Stromal cell of bone marrow (primary cell): ENCODE data around the gene CD48.
A peak's percentile ranks its signal among the peaks of the same experiment; 100 is the strongest.
"Not testable (repeated sequence)": the region's sequence is repeated elsewhere in the genome, so short reads cannot be mapped to it uniquely, and the experiment has no call there.

Experiments
- DNase-seq: peaks from one replicate; pipeline ENCODE4 v3.0.0-alpha.2; 2012; ENCODE audit warnings: low read depth

The CD48 gene

DNA sequence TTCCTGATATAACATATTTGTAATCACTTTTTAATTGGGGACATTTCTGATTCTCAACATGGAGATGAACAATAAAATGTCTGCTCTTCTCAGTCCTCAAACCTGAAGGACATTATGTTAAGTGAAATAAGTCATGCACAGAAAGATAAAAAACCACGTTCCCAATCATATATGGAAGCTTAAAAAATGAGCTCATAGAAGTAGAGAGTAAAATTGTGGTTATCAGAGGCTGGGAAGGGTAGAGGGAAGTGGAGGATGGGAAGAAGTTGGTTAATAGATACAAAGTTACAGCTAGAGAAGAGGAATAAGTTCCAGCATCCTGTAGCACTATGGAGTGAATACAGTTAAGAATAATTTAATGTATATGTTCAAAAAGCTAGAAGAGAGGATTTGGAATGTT is 1.5 kb upstream of the CD48 start:
- no peak for DNase-seq

GRCh38 chr1:160712525-160713080 is 981 bp upstream of the CD48 start:
- DNase-seq = not testable (repeated sequence)

GRCh38 chr1:160711276-160711601 is 383 bp downstream of the CD48 start:
- DNase-seq = no peak

DNA sequence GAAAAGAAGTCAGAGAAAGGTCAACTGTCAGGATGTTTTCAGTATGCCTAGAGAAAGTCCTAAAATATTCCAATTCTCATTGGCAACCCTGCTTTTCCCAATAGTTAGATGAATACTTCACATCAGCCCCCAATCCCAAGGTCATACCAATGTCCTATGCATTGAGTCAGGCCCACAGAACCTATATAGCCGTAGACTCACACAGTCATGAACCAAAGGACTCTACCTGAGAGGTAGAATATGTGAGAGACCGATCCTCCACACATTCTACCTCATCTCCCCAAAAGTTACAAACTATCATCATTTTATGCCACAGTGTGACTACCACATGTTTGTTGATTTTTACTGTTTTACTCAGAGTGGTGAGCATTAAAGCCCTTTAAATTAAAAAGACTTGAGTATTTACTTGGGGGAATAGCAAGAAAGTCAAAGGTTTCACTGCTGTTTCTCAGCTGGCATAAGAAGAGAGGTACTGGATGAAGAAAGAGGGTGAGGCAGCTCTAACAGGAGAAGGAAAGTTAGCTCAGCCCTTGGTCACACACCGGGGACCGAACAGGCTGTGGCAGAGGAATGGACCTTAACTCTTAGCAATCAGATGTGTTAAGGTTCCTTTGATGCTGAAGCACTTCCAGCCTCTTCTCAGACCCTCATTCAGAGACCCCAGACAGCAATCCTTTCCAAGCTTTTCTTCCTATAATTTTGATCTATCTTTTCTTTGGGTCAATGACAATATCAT is 937 bp downstream of the CD48 start:
- DNase-seq = no peak

DNA sequence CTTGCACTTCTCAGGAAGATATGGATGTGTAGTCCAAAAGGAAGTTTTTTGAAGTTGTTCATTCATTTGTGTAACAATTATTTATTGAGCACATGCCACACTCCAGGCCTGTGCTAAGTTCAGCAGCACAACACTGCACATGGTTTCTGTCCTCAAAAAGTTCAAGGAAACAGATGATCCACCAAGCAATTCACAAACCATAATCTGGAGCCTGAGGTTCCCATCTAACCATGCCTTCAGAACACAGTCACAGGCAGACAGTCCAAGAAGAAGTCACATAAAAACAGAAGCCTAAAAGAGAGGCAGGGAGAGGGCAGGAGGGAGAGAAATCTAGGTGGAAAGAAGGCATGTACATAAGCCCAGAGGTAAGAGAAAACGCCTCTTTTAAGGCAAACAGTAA is 1.9 kb downstream of the CD48 start:
- DNase-seq = no peak

GRCh38 chr1:160708801-160709200 is 2.8 kb downstream of the CD48 start:
- DNase-seq = no peak

DNA sequence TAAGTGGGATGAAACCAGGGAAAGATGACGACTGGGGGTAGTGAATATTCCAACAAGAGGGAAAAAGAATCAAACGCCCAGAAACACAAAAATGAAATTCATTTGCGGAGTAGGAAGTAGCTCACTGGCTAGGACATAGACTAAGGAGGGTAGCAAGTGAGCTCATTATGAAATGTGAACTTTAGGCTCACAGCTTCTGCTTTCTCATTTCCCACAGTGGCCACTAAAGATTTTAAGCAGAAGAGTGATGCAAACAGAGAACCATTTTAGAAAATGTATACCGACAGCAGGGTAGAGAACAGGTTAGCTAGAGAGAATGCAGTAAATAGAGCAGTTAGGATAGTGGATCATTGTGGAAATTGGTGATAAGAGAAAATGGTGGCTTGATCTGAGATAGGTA is 3.5 kb downstream of the CD48 start:
- no peak for DNase-seq

DNA sequence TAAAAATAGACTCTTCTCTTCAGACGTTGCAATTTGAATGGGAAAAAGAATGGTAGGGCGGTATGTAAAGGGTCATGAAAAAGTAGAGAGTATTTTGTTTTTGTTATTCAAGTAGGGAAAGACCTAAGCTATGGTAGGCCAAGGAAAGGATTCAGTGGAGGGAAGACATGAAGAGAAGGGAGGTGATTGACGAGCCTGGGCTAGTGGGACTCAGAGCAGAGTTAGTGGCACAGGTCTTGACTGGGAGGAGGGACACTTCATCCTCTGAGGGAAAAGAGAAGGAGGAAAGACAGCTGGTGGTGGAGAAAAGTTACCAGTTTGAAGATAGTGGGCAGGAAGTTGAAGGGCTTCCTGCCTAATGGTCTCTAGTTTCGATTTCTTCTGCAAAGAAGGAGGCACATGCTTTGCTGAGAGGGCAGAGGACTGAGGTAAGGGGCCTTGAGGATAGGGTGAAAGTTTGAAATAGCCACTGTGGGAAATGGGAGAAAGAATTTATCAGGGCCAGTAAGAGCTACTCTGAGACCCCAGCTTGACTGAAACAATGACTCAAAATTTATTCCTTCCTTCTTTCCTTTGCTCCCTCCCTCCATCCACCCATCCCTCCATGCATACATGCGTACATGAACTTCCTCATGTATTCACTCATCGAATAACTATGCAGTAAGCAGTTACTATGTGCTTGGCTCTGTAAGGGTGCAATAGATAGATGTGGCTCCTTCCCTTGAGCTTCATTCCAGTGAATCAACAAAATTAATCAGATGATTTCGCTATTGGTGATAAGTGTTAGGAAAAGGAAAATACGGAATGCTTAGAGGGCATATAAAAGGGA is 4.2 kb downstream of the CD48 start:
- no peak for DNase-seq

DNA sequence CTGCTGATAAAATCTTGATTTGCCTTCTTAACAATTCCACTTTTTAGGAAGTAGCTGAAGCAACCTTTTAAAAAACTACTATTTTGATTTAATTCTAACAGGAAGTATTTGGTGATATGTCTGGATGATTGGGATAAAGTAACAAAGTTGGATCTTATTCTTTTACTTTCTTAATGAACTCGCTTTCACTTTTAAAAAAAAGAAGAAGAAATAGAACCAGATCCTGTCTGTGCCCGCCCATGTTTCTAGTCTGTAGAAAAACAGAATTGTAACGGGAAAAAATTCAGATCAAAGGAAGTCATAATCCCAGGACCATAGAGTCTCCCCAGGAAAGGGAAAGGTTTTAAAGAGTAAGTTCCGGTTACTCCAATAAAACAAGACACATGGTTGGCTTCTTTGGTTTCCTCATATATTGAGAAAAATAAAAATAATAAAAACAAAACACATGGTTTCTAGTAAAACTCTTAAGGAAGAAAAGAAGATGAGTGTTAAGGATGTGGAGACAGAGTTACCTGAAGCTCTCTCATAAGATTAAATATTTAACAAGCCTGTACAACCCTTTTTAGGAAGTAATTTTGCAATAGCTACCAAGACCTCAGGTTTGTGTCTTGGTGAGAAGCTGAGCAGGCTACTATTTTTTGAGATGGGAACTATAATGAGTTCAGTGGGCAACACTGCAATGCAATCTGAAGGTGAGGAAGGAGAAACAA is 4.9 kb downstream of the CD48 start:
- no peak for DNase-seq

DNA sequence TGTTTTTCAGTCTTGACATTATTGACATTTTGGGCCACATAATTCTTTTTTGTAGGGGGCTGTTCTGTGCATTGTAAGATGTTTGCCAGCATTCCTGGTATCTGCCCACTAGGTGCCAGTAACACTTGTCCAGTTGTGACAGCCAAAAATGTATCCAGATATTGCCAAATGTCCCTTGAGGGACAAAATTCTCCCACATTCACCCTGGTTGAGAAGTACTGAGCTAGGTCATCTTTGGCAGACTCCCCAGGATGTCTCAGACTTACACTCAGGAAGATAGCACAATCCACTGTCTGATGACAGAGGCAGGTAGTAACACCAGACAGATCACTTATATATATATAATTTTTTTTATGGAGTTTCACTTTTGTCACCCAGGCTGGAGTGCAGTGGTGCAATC is 5.9 kb downstream of the CD48 start:
- DNase-seq = no peak

DNA sequence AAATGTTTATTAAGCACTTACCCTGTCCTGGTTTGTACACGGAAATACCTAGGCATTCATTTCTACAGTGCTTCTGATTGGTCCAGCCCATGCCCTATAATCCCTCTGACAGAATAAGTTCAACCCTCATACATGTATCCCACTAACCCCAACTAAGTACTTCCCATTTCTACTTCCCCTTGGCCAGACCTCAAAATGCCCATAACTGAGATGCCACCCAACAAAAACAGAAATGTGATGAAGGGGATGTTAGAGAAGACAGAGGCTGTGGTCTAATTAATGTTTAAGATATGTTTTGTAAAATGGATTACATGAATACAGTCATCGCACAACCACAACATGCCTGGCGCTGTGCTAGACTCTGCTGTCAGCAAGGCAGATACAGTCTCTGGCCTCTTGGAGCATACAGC is 6.4 kb downstream of the CD48 start:
- DNase-seq = not testable (repeated sequence)

- DNase-seq = no peak
Measured at GRCh38 chr1:160704250-160704649, 7.4 kb downstream of the CD48 start.

GRCh38 chr1:160702100-160702499 is 9.5 kb downstream of the CD48 start:
- no peak for DNase-seq

- not testable (repeated sequence) for DNase-seq
Measured at GRCh38 chr1:160692390-160692789, 19.2 kb downstream of the CD48 start.

- DNase-seq = no peak
Measured at GRCh38 chr1:160685266-160685665, 26.4 kb downstream of the CD48 start.

GRCh38 chr1:160682983-160683865 is 28.4 kb downstream of the CD48 start:
- DNase-seq = no peak

GRCh38 chr1:160681891-160682140 is 29.8 kb downstream of the CD48 start:
- no peak for DNase-seq

GRCh38 chr1:160681066-160681890 is 30.3 kb downstream of the CD48 start:
- DNase-seq = peak; percentile 11

- DNase-seq = no peak
Measured at GRCh38 chr1:160680399-160680798, 31.2 kb downstream of the CD48 start.

DNA sequence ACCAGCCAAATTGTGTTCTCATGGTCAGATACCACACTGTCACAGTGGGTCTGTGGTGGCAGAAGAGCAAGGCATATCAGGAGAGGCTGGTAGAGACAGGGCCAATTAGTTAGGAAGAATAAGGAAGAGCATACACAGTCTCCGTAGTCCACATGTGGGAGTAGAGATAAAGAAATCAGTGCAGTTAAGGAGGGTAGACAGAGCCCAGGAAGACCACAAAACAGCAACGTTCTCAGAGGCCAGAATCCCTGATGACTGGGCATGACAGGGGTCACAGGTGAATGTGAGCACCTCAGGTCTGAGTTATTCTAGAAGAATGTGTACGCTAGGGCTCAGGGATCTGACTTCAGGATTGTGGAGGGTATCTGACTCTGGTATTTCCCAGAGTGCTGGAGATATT is 31.7 kb downstream of the CD48 start:
- DNase-seq = no peak
